Measurements from ENCODE around the gene LHFPL3. TPM values are rescaled to one million over a fixed set of nuclear protein-coding genes. Genes with fewer than 3 reads are reported as not detected.

Gene LHFPL3
- total RNA-seq, result 0.12 and 1.00 TPM in 2 replicates

GRCh38 chr7:104328296-104328969 is at the start of gene LHFPL3:
LHFPL3 (plus strand) TSS chr7:104328603.

Other genes with a start within 250 kb of the LHFPL3 start
- gene ORC5, start 120.6 kb upstream of the LHFPL3 start, total RNA-seq, result 25.1 and 36.6 TPM in 2 replicates